Measurements from ENCODE around the gene KRT77.

DNA sequence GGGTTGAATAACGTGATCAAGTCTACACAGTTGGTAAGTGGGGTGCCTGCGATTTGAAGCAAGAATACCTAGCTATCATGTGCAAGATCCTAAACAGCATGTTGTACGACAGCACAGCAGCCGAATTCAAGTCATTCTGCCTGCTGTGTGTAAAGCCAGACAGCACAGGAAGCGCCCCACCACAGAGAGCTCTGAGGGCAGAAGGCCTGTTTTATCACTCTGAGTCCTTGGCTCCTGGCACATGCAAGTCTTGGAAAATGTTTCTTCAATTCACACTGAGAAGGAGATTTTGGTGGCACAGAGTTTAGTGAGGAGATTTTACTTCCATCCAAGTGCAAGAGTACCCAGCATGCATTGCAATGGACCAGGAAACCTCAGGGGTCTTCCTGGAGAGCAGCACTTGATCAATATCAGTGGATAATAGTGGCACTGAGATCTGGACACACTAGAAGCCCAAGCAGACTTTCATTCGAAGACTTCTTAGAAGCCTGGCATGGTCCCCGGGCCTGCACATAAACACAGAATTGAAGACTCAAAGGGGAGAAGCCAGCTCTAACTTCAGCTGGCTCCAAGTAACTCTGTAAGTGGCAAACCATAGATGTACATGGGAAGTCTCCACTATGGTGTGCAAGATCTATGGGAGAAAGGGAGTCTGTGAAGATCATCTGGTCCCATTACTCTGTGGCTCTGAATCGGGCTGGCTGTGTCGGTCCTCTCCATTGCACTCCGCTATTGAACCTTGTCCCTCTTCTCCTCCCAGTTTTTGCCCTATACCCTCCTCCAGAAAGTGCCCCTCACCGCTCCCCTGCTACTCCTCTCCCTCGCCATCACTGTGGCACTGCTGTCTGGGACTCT is 21.6 kb downstream of the KRT77 start:
- TF ChIP-seq ZNF384 (IDR thresholded peaks at IDR 0.05) (no peak), FOXK2 (IDR thresholded peaks at IDR 0.05) (no peak), ELF4 (IDR thresholded peaks at IDR 0.05) (no peak), BHLHE40 (IDR thresholded peaks at IDR 0.05; ENCODE audit: borderline replicate concordance) (no peak), SUZ12 (IDR thresholded peaks at IDR 0.05) (no peak), SP1 (IDR thresholded peaks at IDR 0.05) (no peak), FOXM1 (IDR thresholded peaks at IDR 0.05; ENCODE audit: borderline replicate concordance) (no peak), HDGF (IDR thresholded peaks at IDR 0.05; ENCODE audit: borderline replicate concordance) (no peak), NFRKB (IDR thresholded peaks at IDR 0.05) (no peak), LEF1 (IDR thresholded peaks at IDR 0.05; ENCODE audit: borderline replicate concordance) (no peak), ARNT (IDR thresholded peaks at IDR 0.05) (no peak), L3MBTL2 (conservative IDR thresholded peaks at IDR 0.05) (no peak), FOXA1 (IDR thresholded peaks at IDR 0.05) (no peak), CTBP1 (IDR thresholded peaks at IDR 0.05; ENCODE audit: borderline replicate concordance) (no peak)
